Measurements from ENCODE around the gene KCNQ1. TPM values are rescaled to one million over a fixed set of nuclear protein-coding genes. Genes with fewer than 3 reads are reported as not detected.

KCNQ1 gene
- total RNA-seq, 6 donors from 2014 or later: 18.0 to 45.4 (median 32.7) TPM

DNA sequence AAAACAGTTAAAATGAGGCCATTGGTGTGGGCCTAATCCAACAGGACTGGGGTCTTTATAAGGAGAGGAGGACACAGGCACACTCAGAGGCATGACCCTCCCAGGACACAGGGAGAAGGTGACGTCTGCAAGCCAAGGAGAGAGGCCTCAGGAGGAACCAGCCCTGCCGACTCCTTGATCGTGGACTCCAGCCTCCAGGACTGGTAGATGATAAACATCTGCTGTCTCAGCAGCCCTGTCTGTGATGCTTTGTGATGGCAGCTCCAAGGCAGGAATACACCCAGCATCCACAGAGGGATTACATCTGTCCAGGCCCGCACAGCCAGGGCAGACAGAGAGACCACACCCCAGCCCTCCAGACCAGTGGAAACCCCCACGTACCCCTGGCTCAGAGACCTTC lies 422.3 kb downstream of the KCNQ1 start:
- WGBS, 2 donors: 78 to 92% methylated on average over 3 to 5 of the region's 5 CpGs

DNA sequence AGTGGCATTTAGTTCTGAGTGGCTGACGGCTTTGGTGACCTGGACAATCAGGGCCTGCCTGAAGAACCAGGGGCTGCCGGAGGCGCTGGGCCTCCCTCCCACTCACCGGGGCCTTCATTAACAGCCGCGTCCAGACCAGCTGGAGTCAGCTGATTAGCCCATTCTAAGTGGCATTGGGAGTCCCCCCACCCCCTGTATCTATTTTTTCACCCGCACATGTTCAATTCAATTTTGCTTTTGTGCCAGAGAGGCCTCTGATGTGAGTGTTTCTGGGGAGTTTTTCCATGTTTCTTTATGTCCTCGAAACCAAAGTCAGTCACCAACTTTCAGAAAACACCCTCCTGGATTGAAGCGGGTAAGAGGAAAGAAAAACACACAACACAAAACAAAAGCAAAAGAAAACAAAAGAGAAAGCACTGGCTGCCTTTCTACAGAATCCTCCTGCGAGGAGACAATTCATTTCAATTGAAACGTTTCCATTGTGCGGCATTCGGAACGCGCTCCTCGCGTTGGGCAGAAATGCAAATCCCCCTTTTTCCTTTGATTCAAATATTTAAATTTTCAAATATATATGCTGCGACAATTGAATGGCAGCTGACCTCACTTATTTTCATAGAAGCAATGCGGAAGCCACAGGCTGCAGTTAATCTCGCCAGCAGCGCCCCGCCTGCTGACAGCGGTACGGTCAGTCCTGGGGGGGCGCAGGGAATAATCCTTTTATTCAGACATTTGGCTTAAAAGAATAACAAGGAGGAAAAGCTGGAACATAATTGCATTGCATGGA lies 423.1 kb downstream of the KCNQ1 start:
- WGBS, 2 donors: 50 to 54% methylated on average over 25 of the region's 25 CpGs
- H3K36me3 ChIP-seq: no peaks in the 10 kb centered on the region
- TF ChIP-seq POLR2AphosphoS5 (IDR thresholded peaks at IDR 0.05): no peak
- TF ChIP-seq POLR2A (IDR thresholded peaks at IDR 0.05): no peak
- TF ChIP-seq, protein P1, sequence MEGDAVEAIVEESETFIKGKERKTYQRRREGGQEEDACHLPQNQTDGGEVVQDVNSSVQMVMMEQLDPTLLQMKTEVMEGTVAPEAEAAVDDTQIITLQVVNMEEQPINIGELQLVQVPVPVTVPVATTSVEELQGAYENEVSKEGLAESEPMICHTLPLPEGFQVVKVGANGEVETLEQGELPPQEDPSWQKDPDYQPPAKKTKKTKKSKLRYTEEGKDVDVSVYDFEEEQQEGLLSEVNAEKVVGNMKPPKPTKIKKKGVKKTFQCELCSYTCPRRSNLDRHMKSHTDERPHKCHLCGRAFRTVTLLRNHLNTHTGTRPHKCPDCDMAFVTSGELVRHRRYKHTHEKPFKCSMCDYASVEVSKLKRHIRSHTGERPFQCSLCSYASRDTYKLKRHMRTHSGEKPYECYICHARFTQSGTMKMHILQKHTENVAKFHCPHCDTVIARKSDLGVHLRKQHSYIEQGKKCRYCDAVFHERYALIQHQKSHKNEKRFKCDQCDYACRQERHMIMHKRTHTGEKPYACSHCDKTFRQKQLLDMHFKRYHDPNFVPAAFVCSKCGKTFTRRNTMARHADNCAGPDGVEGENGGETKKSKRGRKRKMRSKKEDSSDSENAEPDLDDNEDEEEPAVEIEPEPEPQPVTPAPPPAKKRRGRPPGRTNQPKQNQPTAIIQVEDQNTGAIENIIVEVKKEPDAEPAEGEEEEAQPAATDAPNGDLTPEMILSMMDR (IDR thresholded peaks at IDR 0.05): no peak
- TF ChIP-seq EP300 (IDR thresholded peaks at IDR 0.05): no peak
- peaks cover 0 to 20% (median 8%) of the 10 kb centered on the region in 4 donors for H3K27me3 ChIP-seq
- DNase-seq: peak in 1 of 2 donors; percentile 40
- H3K4me1 ChIP-seq: peaks cover 9 to 33% (median 24%) of the 10 kb centered on the region in 4 donors
- H3K27ac ChIP-seq: peak overlapping the region in 1 of 4 donors; percentile 48
- peak overlapping the region in 3 of 4 donors; percentile 18 to 38 (median 28) for H3K4me3 ChIP-seq
- no peaks in the 10 kb centered on the region for H3K9me3 ChIP-seq
- ATAC-seq (ENCODE audit: low FRiP score in 2 of 2): no peak

More for the DNA sequence above, 422.3 kb downstream of the KCNQ1 start:
- no peaks in the 10 kb centered on the region for H3K36me3 ChIP-seq
- peaks cover 0 to 28% (median 12%) of the 10 kb centered on the region in 4 donors for H3K27me3 ChIP-seq
- DNase-seq (no peak), ATAC-seq (ENCODE audit: low FRiP score in 2 of 2) (no peak)
- TF ChIP-seq POLR2AphosphoS5 (IDR thresholded peaks at IDR 0.05) (no peak), EP300 (IDR thresholded peaks at IDR 0.05) (no peak), POLR2A (IDR thresholded peaks at IDR 0.05) (no peak)
- TF ChIP-seq, protein P1 (IDR thresholded peaks at IDR 0.05): no peak
- H3K27ac ChIP-seq: no peak overlapping the region
- H3K4me3 ChIP-seq: no peak overlapping the region
- peaks cover 15 to 41% (median 30%) of the 10 kb centered on the region in 4 donors for H3K4me1 ChIP-seq
- no peaks in the 10 kb centered on the region for H3K9me3 ChIP-seq

DNA sequence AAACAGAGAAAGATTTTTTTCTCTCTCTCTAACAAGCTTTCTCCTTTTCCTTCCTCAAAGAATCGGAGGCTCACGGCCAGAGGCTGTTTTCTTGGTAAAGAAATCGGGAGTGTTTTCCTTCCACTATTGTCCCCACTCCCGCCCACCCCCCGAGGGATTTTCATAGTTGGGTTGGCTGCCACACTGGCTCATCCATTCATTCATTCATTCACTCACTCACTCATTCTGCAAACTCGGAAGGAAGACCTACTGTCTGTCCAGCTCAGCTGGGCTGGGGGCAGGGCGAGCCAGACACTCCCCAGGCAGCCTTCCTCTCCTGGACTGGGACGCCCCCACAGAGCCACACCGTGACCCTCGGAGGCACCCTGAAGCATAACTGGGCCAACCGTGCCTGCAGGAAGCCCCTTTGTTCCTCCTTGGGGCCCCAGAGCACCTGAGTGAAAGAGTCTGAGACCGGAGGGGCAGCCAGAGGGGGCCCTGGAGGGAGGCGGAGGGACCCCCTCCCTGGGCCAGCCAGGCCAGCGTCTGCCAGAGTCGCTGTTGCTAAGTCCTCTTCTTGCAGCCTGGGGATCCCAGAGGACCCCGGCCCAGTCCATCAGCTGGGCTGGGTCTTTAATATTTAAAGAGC lies 423.8 kb downstream of the KCNQ1 start:
- ATAC-seq (ENCODE audit: low FRiP score in 2 of 2): no peak
- no peak for DNase-seq

DNA sequence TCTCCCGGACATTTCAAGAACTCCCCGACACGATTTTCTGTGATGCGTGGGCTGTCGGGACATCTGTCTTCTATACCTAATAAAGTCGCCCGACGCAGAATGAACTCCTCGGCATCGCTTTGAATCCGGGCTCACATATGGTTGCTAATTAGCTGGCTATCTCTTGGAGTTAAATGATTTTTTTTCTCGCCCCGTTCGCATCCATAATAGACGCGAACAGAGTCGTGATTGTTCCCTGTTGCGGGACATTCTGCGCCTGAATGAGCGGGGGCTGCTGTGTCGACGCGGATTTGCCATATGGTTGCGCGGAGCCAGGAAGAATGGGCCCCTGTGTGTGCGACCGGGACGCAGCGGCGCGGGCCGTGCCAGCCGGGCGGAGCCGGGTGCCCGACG lies 424.3 kb downstream of the KCNQ1 start:
- TF ChIP-seq POLR2AphosphoS5 (IDR thresholded peaks at IDR 0.05) (no peak), POLR2A (IDR thresholded peaks at IDR 0.05) (no peak)
- TF ChIP-seq, protein P1 (IDR thresholded peaks at IDR 0.05): no peak
- WGBS, 2 donors: 42 to 48% methylated on average over 23 to 26 of the region's 37 CpGs
- no peak overlapping the region for H3K4me3 ChIP-seq
- H3K9me3 ChIP-seq: no peaks in the 10 kb centered on the region
- no peak overlapping the region for H3K27ac ChIP-seq
- no peaks in the 10 kb centered on the region for H3K36me3 ChIP-seq
- peaks cover 6 to 30% (median 19%) of the 10 kb centered on the region in 4 donors for H3K4me1 ChIP-seq
- DNase-seq (no peak), ATAC-seq (ENCODE audit: low FRiP score in 2 of 2) (no peak)
- H3K27me3 ChIP-seq: peaks cover 0 to 15% (median 7%) of the 10 kb centered on the region in 4 donors

More for the DNA sequence above, 423.8 kb downstream of the KCNQ1 start:
- peak overlapping the region in 3 of 4 donors; percentile 18 to 38 (median 28) for H3K4me3 ChIP-seq
- H3K27ac ChIP-seq: peak overlapping the region in 1 of 4 donors; percentile 48
- WGBS, 2 donors: 28 to 29% methylated on average over 10 to 16 of the region's 16 CpGs
- peaks cover 6 to 30% (median 19%) of the 10 kb centered on the region in 4 donors for H3K4me1 ChIP-seq
- no peaks in the 10 kb centered on the region for H3K36me3 ChIP-seq
- TF ChIP-seq POLR2AphosphoS5 (IDR thresholded peaks at IDR 0.05) (no peak), POLR2A (IDR thresholded peaks at IDR 0.05) (no peak), EP300 (IDR thresholded peaks at IDR 0.05) (no peak)
- TF ChIP-seq, protein P1 (IDR thresholded peaks at IDR 0.05): no peak
- H3K27me3 ChIP-seq: peaks cover 0 to 15% (median 7%) of the 10 kb centered on the region in 4 donors
- no peaks in the 10 kb centered on the region for H3K9me3 ChIP-seq

All from upper lobe of left lung (tissue), 6 donors.